ENCODE data around the gene RNLS.
"Not testable (repeated sequence)": the region's sequence is repeated elsewhere in the genome, so short reads cannot be mapped to it uniquely, and the experiment has no call there.

Gene RNLS

DNA sequence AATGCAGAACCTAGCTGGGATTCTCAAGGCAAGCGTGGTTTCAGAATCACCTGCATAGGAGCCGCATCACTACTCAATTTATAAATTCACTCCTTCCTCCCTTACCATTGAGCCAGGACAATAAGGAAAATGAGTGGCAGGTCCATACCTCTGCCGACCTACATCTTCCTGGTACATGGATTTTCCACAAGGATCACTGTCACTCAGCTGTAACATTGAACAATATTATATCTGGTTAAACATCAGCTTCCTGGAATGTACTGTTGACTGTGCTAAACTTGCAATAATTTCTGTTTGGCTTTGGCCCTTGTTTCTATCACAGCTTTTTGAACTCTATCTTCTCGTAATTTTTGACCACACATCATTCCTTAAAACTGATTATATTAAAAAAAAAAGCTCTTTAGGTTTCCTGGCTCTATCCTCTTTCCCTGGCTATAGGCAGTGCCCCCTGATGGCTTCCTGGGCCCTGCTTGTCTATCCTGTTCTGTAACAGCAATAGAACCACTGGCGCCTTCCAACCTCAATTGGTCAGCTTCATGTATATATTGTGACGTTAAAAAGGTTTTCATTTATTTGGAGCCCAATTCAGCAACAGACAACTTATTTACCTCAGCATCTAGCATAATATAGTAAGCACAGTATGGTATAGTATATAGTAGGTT lies 59.2 kb downstream of the RNLS start:
- DNase-seq (ENCODE audit: low spot score): no peak

DNA sequence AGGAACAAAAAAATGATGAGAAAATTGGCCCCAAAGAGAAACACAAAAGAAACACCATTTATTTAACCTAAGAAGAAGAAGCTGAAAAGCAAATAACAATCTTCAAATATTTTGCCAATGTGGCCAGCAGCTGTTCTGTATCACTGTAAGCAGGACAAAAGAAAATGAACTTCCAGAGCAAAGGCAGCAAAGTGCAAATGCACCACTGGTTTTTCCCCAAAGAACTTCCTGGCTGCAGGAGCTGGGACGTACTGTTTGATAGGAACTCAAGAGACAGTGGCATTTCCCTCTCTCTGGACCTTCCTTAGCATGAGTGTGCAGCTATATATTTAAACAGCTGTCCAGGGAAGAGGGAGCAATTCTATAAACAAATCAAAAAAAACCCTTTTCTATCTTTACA lies 60.4 kb downstream of the RNLS start:
- DNase-seq (ENCODE audit: low spot score): no peak

- DNase-seq (ENCODE audit: low spot score): no peak
Measured at GRCh38 chr10:88521791-88522190, 61.3 kb downstream of the RNLS start.

DNA sequence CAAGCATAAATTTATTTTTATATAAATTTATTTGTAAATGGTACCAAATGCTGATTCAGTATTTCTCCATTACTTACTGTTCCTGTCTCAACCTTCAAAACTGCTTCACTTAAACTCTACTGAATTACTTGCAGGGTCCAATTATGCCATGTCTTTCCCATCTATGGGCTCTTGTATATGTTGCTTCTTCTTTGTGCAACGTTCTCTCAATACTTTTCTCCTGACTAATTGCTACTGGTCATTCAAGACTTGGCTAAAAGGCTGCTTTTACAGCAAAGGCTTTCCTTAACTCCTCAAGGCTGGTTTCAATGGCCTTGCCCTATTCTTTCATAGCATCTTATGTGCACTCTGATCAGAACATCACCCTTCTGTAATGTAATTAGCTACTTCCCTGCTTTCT lies 67.9 kb downstream of the RNLS start:
- no peak for DNase-seq (ENCODE audit: low spot score)

GRCh38 chr10:88512599-88512998 lies 70.5 kb downstream of the RNLS start:
- no peak for DNase-seq (ENCODE audit: low spot score)

DNA sequence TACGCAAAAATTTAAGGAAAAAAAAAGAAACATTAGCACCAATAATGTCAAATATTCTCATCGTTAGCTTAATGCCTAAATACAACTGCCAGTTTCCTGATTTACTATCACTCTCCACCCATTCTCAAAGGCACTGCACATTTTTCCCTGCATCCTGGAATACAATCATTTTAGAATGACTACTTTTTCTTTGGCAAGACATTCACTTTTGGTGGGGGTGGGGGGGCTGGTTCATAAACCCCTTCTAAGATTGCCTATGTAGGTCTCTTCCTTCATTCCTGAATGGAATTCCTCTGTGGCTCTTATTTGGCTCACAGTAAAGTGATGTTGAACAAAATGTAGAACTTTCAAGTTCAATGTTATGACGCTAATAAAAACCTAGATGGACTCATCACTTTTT lies 74.3 kb downstream of the RNLS start:
- no peak for DNase-seq (ENCODE audit: low spot score)

GRCh38 chr10:88507826-88508453 lies 75.2 kb downstream of the RNLS start:
- no peak for DNase-seq (ENCODE audit: low spot score)

GRCh38 chr10:88507404-88507803 lies 75.7 kb downstream of the RNLS start:
- no peak for DNase-seq (ENCODE audit: low spot score)

DNA sequence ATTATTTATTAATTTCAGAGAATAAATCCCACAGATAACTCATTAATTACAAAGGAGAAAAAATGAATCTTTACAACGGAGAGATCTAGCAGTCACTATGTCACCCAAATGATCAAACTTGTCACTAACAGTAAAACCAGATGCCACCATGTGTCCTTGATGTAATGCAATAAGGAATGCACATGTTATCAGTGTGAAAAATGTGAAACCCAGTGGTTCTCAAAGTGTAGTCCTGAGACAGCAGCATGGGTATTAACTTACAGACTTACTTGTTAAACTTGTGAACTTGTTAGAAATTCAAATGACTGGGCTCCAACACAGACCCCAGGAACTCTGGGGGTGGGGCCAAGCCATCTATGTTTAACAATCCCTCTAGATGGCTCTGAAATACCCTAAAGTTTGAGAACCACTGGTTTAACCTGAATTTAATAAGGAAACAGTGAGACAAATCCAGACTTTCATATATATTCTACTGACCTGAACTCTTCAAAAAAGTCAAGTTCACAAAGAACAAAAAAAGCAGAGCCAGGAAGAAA lies 77.4 kb downstream of the RNLS start:
- no peak for DNase-seq (ENCODE audit: low spot score)

GRCh38 chr10:88505265-88505664 lies 77.9 kb downstream of the RNLS start:
- DNase-seq (ENCODE audit: low spot score): no peak

GRCh38 chr10:88500656-88501055 lies 82.5 kb downstream of the RNLS start:
- DNase-seq (ENCODE audit: low spot score): no peak

GRCh38 chr10:88499569-88500470 lies 83.3 kb downstream of the RNLS start:
- no peak for DNase-seq (ENCODE audit: low spot score)

GRCh38 chr10:88497913-88498312 lies 85.2 kb downstream of the RNLS start:
- DNase-seq (ENCODE audit: low spot score): no peak

DNA sequence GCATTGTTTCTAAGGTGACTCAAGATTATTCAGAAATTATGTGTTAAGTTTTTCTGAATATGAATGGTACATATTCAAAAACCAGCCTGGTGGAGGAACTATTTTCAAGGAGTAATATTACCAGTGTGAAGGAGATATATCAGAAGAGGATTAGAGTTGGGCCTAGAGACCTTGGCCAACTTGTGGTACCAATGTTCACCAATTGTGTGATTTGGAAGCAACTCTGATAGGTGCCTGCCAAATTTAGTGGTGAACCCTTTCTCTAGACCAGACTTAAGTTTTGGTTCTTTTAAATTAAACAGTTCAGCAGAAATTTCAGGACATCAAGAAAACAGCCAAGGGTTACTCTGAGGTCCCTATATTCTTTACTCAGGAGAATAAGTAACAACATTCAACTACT lies 88.6 kb downstream of the RNLS start:
- no peak for DNase-seq (ENCODE audit: low spot score)

GRCh38 chr10:88493691-88494483 lies 89.2 kb downstream of the RNLS start:
- DNase-seq (ENCODE audit: low spot score): no peak

- DNase-seq (ENCODE audit: low spot score): no peak
Measured at GRCh38 chr10:88491314-88491713, 91.8 kb downstream of the RNLS start.

GRCh38 chr10:88490231-88490980 lies 92.7 kb downstream of the RNLS start:
- no peak for DNase-seq (ENCODE audit: low spot score)

DNA sequence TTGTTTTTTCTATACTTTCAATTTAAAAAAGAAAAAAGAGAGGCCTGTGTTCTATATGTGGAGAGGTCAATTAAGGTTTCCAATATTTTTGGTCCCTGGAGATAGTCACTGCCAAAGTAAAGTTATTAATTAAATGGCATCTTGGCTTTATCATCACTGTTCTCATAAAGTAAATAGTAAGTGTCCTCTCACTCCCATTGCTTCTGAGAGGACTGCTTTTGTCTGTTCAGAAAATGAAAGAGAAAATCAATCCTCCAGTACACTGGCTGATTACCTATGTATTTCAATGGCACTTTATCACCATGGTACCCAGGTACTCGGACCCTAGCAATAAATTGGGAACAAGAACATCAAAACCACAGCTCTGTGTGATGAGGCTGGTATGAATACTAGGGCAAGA lies 94.0 kb downstream of the RNLS start:
- DNase-seq (ENCODE audit: low spot score): no peak

DNA sequence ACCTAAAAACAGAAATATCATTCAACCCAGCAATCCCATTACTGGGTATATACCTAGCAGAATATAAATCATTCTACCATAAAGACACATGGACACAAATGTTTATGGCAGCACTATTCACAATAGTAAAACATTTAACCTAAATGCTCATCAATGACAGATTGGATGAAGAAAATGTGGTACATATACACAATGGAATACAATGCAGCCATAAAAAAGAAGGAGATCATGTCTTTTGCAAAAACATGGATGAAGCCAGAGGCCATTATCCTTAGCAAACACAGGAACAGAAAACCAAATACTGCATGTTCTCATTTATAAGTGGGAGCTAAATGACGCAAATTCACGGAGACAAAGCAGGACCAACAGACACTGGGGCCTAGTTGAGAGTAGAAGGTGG lies 96.3 kb downstream of the RNLS start:
- DNase-seq (ENCODE audit: low spot score): not testable (repeated sequence)

- no peak for DNase-seq (ENCODE audit: low spot score)
Measured at GRCh38 chr10:88482220-88482619, 100.9 kb downstream of the RNLS start.

- no peak for DNase-seq (ENCODE audit: low spot score)
Measured at GRCh38 chr10:88478256-88478655, 104.9 kb downstream of the RNLS start.

Measured in hematopoietic multipotent progenitor cell treated with erythropoietin and hydrocortisone succinate and interleukin-3 and kit ligand, for 17 days (in vitro differentiated cells).